ENCODE results near the gene TRPM8.

- TF ChIP-seq CTCF (IDR thresholded peaks at IDR 0.05) (no peak), EZH2phosphoT487 (IDR thresholded peaks at IDR 0.05) (no peak), EZH2 (IDR thresholded peaks at IDR 0.05) (no peak)
Measured at GRCh38 chr2:233901884-233902283, 15.3 kb upstream of the TRPM8 start.

Measured in neural progenitor cell (in vitro differentiated cells).